AG10803 (cell line): Measurements from ENCODE around the gene FNIP2.
A peak's percentile ranks its signal among the peaks of the same experiment; 100 is the strongest.
"Not testable (repeated sequence)": the region's sequence is repeated elsewhere in the genome, so short reads cannot be mapped to it uniquely, and the experiment has no call there.

Experiments used
- DNase-seq: peaks from one replicate; pipeline ENCODE4 v3.0.0; 2010; ENCODE audit warnings: low read depth
- H3K4me3 ChIP-seq: 2 replicates; pipeline ENCODE4 v1.5.1; 2011; ENCODE audit warnings: mild to moderate bottlenecking, low read length, control low read depth
- TF ChIP-seq, protein P1 (sequence below): conservative IDR thresholded peaks from 2 replicates; pipeline ENCODE4 v1.5.1; 2011; ENCODE audit warnings: mild to moderate bottlenecking, low read length, control low read depth, inconsistent platforms

The FNIP2 gene

DNA sequence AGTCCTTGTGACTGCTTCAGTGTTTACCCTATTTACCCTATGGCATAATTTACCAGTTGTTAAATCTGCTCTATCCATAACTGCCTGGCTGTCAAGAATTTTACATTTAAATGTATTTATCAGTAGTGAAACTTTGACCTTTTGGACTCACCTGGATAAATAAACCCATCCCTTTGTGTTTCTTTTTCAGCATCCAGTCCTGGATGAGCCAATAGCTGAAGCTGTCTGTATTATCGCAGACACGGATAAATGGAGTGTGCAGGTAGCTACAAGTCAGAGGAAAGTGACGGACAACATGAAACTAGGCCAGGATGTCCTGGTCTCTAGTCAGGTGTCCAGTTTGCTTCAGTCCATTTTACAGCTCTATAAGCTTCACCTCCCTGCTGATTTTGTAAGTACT is 122.4 kb downstream of the FNIP2 start:
- TF ChIP-seq, protein P1, sequence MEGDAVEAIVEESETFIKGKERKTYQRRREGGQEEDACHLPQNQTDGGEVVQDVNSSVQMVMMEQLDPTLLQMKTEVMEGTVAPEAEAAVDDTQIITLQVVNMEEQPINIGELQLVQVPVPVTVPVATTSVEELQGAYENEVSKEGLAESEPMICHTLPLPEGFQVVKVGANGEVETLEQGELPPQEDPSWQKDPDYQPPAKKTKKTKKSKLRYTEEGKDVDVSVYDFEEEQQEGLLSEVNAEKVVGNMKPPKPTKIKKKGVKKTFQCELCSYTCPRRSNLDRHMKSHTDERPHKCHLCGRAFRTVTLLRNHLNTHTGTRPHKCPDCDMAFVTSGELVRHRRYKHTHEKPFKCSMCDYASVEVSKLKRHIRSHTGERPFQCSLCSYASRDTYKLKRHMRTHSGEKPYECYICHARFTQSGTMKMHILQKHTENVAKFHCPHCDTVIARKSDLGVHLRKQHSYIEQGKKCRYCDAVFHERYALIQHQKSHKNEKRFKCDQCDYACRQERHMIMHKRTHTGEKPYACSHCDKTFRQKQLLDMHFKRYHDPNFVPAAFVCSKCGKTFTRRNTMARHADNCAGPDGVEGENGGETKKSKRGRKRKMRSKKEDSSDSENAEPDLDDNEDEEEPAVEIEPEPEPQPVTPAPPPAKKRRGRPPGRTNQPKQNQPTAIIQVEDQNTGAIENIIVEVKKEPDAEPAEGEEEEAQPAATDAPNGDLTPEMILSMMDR, result no peak
- no peak for DNase-seq
- H3K4me3 ChIP-seq, result no peak overlapping the region

DNA sequence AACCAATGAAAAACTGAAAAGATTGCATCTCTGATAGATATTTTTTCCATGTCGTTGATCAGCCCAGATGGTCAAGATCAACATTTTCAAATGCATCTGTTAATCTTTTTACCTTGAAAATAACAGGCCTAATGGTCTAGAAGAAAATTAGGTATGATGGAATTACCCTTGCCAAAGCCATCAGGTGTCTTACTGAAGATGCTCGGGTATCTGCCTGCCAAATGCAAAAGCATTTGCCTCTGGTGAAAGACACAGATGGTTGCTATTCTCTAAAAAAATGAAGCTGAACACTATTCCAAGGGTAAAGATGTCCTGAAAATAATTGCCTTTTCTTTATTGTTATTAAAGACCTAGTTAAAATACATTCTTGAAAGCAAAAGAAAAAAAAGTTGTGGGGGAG is 126.0 kb downstream of the FNIP2 start:
- no peak overlapping the region for H3K4me3 ChIP-seq
- TF ChIP-seq, protein P1, result no peak
- no peak for DNase-seq

DNA sequence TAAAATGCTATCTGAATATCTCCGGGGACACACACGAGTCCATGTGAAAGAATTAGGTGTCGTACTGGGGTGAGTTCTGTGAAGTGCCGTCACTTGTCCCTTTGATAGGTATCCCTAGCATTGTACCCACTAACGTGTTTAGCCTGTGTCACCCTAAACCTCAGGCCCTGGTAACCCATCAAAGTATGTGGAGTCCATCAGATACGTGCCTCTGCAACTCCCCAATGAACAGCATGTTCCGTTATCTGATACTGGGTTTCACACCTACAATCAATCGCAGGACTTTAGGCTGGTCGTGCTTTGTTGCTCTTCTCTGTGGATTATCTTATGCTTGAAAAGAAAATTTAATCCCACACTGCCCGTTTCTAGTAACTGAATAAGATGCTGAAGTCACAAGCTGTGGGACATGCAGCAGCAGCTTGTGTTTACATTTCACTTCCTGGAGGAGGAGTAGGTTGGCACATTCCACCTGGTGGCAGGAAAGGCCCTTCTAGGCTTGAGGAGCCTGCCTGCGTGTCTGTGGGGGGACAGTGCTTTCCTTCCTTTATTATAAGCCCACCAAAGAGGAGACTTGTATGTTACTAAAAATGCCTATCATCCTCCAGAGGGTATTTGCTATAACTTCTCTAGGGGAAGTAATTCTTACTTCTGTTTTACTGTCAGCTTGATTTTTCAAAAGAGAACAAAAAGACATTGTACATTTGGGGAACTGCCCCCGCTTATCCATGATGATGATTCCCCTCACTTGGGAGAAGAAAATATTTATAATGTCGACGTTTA is 127.2 kb downstream of the FNIP2 start:
- TF ChIP-seq, protein P1, result no peak
- H3K4me3 ChIP-seq, result no peak overlapping the region
- DNase-seq, result no peak

DNA sequence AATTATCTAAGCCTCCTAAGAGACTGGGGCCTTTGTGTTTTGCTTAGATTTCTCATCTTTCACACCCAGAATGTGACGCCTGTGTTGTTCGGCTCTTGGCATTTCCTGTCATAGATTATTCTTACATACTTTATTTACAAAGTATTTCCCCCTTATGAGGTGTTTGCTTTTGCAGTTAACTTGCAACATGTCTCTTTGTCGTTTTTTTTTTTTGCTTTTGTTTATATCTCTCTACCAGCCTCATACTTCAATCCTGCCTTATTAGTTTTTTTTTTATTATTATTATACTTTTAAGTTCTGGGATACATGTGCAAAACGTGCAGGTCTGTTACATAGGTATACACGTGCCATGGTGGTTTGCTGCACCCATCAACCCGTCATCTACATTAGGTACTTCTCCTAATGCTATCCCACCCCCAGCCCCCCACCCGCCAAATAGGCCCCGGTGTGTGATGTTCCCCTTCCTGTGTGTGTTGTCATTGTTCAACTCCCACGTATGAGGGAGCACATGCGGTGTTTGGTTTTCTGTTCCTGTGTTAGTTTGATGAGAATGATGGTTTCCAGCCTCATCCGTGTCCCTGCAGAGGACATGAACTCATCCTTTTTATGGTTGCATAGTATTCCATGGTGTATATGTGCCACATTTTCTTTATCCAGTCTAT is 127.9 kb downstream of the FNIP2 start:
- H3K4me3 ChIP-seq, DNase-seq: not testable (repeated sequence)

DNA sequence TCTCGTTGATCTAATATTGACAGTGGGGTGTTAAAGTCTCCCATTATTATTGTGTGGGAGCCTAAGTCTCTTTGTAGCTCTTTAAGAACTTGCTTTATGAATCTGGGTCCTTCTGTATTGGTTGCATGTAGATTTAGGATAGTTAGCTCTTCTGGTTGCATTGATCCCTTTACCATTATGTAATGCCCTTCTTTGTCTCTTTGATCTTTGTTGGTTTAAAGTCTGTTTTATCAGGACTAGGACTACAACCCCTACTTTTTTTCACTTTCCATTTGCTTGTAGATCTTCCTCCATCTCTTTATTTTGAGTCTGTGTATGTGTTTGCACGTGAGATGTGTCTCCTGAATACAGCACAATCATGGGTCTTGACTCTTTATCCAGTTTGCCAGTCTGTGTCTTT is 131.6 kb downstream of the FNIP2 start:
- not testable (repeated sequence) for H3K4me3 ChIP-seq, DNase-seq

DNA sequence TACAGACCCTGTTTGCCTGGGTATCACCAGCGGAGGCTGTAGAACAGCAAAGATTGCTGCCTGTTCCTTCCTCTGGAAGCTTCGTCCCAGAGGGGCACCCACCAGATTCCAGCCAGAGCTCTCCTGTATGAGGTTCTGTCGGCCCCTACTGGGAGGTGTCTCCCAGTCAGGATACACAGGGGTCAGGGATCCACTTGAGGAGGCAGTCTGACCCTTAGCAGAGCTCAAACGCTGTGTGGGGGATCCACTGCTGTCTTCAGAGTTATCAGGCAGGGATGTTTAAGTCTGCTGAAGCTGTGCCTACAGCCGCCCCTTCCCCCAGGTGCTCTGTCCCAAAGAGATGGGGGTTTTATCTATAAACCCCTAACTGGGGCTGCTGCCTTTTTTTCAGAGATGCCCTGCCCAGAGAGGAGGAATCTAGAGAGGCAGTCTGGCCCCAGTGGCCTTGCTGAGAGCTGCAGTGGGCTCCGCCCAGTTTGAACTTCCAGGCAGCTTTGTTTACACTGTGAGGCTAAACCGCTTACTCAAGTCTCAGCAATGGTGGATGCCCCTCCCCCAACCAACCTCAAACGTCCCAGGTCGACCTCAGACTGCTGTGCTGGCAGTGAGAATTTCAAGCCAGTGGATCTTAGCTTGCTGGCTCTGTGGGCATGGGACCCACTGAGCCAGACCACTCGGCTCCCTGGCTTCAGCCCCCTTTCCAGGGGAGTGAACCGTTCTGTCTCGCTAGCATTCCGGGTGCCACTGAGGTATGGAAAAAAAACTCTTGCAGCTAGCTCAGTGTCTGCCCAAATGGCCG is 133.7 kb downstream of the FNIP2 start:
- DNase-seq, result peak; percentile 35
- H3K4me3 ChIP-seq, result not testable (repeated sequence)

DNA sequence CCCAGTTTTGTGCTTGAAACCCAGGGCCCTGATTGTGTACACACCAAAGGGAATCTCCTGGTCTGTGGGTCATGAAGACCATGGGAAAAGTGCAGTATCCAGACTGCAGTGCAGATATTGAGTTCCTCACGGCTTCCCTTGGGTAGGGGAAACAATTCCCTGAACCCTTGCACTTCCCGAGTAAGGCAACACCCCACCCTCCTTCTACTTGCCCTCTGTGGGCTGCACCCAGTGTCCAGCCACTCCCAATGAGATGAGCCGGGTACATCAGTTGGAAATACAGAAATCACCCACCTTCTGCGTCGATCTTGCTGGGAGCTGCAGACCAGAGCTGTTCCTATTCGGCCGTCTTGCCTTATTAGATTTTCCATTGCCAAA is 134.2 kb downstream of the FNIP2 start:
- no peak for DNase-seq
- no peak overlapping the region for H3K4me3 ChIP-seq
- TF ChIP-seq, protein P1, result no peak

DNA sequence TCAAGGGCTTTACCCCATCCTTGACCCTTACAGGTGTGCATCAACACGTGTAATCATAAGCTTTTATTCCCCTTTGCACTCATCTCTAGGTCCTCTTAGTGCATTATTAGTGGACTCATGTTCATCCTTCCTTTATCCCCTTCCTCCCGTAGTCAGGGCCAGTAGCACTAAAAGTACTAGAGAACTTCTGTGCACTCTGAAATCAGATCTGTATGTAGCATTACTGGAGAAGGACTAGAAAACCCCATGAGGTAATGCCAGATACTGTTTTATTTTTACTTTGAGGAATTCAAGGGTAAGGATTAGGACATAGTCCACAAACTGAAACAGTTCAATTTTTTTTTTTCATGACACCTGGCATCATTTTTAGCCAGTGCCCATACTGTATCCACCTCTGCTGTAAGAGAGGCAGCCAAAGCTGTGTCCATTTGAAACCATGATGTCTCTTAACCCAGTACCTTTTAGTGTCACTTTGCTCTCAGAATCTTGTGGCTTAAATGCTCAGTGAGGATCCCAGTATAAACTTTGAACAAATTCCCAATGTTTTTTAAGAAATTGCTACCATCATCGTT is 134.7 kb downstream of the FNIP2 start:
- DNase-seq, result no peak
- H3K4me3 ChIP-seq, result no peak overlapping the region
- TF ChIP-seq, protein P1, result no peak
